SIG-M5 (cell line): ENCODE data around the gene FBXL4.

ENCODE experiments used
- DNase-seq: peaks from one replicate; lab custom pipeline; 2025; lab: John Stamatoyannopoulos, UW

Gene FBXL4

GRCh38 chr6:98824902-98825599 lies 122.7 kb downstream of the FBXL4 start:
- DNase-seq, result no peak

GRCh38 chr6:98824162-98824901 lies 123.4 kb downstream of the FBXL4 start:
- DNase-seq, result no peak

DNA sequence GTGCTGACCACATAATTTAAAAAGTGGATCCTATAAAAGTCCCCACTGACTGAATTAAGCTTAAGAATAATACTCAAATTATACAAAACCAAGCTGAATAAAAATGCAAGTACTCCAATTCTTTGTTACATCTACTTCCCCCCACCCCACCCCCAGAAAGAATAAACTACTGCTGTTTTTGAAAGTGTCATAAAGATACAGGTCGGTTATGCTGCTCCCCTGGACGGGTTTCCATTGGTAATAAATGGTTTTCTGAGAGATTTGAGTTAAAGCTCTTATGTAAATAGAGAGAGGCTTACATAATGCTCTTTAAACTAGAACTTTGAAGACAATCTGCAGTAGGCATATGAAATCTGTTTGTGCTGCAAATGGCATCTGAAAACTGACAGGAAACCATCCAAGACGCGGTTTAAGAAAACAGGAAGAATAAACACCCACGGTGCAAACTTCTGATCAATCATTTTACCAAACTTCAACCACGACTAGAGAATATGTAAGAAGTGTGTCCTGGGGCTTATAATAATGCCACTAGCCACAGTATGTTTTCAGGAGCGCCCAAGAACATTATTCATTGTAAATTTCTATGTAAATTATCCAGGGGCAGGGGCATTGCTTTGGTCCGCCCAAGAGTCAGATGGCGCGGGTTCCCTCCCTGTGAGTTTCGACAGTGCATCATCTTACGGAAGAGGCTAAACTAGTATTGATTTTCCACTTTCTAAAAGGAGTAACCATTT lies 124.2 kb downstream of the FBXL4 start:
- no peak for DNase-seq

- DNase-seq, result no peak
Measured at GRCh38 chr6:98821756-98822405, 125.9 kb downstream of the FBXL4 start.
